ENCODE results near the gene BICC1. TPM values are rescaled to one million over a fixed set of nuclear protein-coding genes. Genes with fewer than 3 reads are reported as not detected.

BICC1 gene
- total and polyA plus RNA-seq, 2 of the 8 experiments (the other 6 are each of a cell fraction or from before 2014, with no cell fraction given) = 0.20 to 0.73 TPM

DNA sequence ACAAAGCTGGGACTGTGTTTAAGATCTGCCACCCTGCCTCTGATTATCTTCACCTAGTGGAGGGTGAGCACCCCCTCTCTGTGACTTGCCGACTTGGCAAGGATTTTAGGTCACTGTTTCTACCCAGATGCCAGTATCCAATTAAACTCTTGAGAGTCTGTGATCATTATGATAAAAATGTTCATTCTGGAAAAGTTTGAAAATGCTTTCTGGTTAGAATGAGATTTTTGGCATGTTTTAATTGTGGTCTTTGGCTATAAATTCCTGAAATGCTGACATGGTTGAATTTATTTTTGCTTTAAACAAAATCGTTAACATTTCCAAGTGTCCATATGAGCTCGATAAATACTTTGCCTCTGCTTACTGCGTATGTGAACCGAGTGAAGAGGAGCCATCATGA, 221.4 kb downstream of the BICC1 start:
- Histone ChIP-seq H2BK15ac (ENCODE audit: low read length) (no peak overlapping the region), H3K36me3 (ENCODE audit: control insufficient read depth in 2 of 4, insufficient read depth in 4 of 4, low read length in 3 of 4) (no peaks in the 10 kb centered on the region), H3K27ac (ENCODE audit: low read depth, low read length) (no peak overlapping the region), H3K79me2 (ENCODE audit: control insufficient read depth in 1 of 2, insufficient read depth in 2 of 2, low read length in 2 of 2) (no peaks in the 10 kb centered on the region), H3K4ac (replicated peaks; ENCODE audit: insufficient read length, low read depth, low read length) (no peak overlapping the region), H2AFZ (ENCODE audit: low read length) (no peak overlapping the region), H4K8ac (ENCODE audit: extremely low read depth, insufficient read depth, low read length) (no peak overlapping the region), H2AK5ac (ENCODE audit: low read depth, low read length) (no peak overlapping the region), H3K9me3 (ENCODE audit: insufficient read depth in 2 of 2, low read depth in 1 of 2, low read length in 1 of 2) (peaks cover 16 to 17% of the 10 kb centered on the region in 2 experiments; a peak in 2 of 4 replicates), H3K23me2 (ENCODE audit: low read depth, low read length) (no peaks in the 10 kb centered on the region), H4K5ac (ENCODE audit: insufficient read length, low read depth, low read length) (no peak overlapping the region), H2BK20ac (ENCODE audit: low read length) (no peak overlapping the region), H3K4me2 (ENCODE audit: insufficient read depth in 1 of 2, low read depth in 2 of 2, low read length in 2 of 2) (no peak overlapping the region), H3K79me1 (ENCODE audit: low read depth, low read length) (no peaks in the 10 kb centered on the region), H3K9ac (replicated peaks in 1 of 4; ENCODE audit: extremely low read depth in 1 of 4, low read depth in 3 of 4, low read length in 3 of 4) (no peak overlapping the region), H3K27me3 (replicated peaks in 1 of 4; ENCODE audit: control insufficient read depth in 3 of 4, extremely low read depth in 1 of 4, insufficient read depth in 3 of 4, low read length in 3 of 4) (no peaks in the 10 kb centered on the region), H4K20me1 (replicated peaks in 1 of 2; ENCODE audit: control insufficient read depth in 1 of 2, insufficient read depth in 2 of 2, low read length in 2 of 2) (no peaks in the 10 kb centered on the region), H3K18ac (ENCODE audit: extremely low read depth, low read length) (no peak overlapping the region), H3K4me1 (replicated peaks in 1 of 4; ENCODE audit: control insufficient read depth in 3 of 4, insufficient read depth in 4 of 4, low read length in 3 of 4) (no peaks in the 10 kb centered on the region), H3K23ac (ENCODE audit: insufficient read length) (no peak overlapping the region), H3K14ac (ENCODE audit: insufficient read length) (no peak overlapping the region), H2BK12ac (ENCODE audit: low read depth, low read length) (no peak overlapping the region), H2BK120ac (replicated peaks; ENCODE audit: low read depth, low read length) (no peak overlapping the region), H3K4me3 (ENCODE audit: extremely low read depth in 1 of 4, insufficient read depth in 2 of 4, low read depth in 3 of 4, low read length in 4 of 4) (no peak overlapping the region), H4K91ac (replicated peaks; ENCODE audit: insufficient read length, low read length) (no peak overlapping the region), H2BK5ac (ENCODE audit: low read depth, low read length) (no peak overlapping the region), H3K56ac (replicated peaks; ENCODE audit: insufficient read length, low read depth, low read length) (no peak overlapping the region)
- DNase-seq (ENCODE audit: low read depth in 1 of 2, low spot score in 2 of 2) = no peak
- ChIA-PET CTCF (ENCODE audit: partially characterized antibody) (interaction anchor here (2.3 kb wide), 1 partner anchor 204 kb away, joined by 11 read pairs; no protein-coding TSS in a partner anchor), POLR2A (ENCODE audit: partially characterized antibody) (no interaction called here)
- TF ChIP-seq RFX5 (IDR thresholded peaks at IDR 0.05; ENCODE audit: borderline replicate concordance, low read depth, low read length) = no peak
- peak; percentile 53 to 67 for TF ChIP-seq RAD21 (IDR thresholded peaks at IDR 0.05 in 1 of 2, conservative IDR thresholded peaks at IDR 0.05 in 1 of 2; ENCODE audit: low read depth in 2 of 2, low read length in 2 of 2)
- TF ChIP-seq, protein P1, sequence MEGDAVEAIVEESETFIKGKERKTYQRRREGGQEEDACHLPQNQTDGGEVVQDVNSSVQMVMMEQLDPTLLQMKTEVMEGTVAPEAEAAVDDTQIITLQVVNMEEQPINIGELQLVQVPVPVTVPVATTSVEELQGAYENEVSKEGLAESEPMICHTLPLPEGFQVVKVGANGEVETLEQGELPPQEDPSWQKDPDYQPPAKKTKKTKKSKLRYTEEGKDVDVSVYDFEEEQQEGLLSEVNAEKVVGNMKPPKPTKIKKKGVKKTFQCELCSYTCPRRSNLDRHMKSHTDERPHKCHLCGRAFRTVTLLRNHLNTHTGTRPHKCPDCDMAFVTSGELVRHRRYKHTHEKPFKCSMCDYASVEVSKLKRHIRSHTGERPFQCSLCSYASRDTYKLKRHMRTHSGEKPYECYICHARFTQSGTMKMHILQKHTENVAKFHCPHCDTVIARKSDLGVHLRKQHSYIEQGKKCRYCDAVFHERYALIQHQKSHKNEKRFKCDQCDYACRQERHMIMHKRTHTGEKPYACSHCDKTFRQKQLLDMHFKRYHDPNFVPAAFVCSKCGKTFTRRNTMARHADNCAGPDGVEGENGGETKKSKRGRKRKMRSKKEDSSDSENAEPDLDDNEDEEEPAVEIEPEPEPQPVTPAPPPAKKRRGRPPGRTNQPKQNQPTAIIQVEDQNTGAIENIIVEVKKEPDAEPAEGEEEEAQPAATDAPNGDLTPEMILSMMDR (IDR thresholded peaks at IDR 0.05; ENCODE audit: control extremely low read depth in 1 of 3, insufficient read depth in 1 of 3, low read depth in 1 of 3, low read length in 3 of 3) = peak; percentile 26 to 44 (median 40)
- TF ChIP-seq NRF1 (IDR thresholded peaks at IDR 0.05; ENCODE audit: low read depth, low read length) = no peak
- no peak for TF ChIP-seq TAF1 (IDR thresholded peaks at IDR 0.05; ENCODE audit: low read depth, low read length)
- 92% methylated on average over 5 of the region's 5 CpGs; no CpG with 5 or more reads in 1 of the 2 experiments for WGBS, 2 experiments (ENCODE audit: extremely low coverage in 1 of 2, insufficient coverage in 1 of 2, insufficient read length in 1 of 2, insufficient replicate concordance in 2 of 2, low coverage in 1 of 2, low lambda C conversion rate in 2 of 2, missing lambda C conversion rate in 1 of 2)
- no peak for FAIRE-seq
